ENCODE results near the gene MYH6. TPM values are rescaled to one million over a fixed set of nuclear protein-coding genes. Genes with fewer than 3 reads are reported as not detected.

The MYH6 gene

GRCh38 chr14:23335623-23336022 is 72.5 kb downstream of the MYH6 start:
- no peak overlapping the region for H3K27ac ChIP-seq (replicated peaks)
- no peak for TF ChIP-seq GABPA (IDR thresholded peaks at IDR 0.05; ENCODE audit: low read depth)
- no peaks in the 10 kb centered on the region for H3K27me3 ChIP-seq (ENCODE audit: insufficient read depth, poor library complexity, severe bottlenecking)
- no peak for DNase-seq (ENCODE audit: low read depth in 1 of 2, low spot score in 1 of 2)
- H3K4me3 ChIP-seq (replicated peaks; ENCODE audit: insufficient read depth, low read length) = no peak overlapping the region

Small RNA genes within 50 kb of the gene (microRNA-seq; reads per million reads assigned to microRNA genes)
- gene MIR208A = not detected
- gene MIR208B = not detected

Measured in HL-60 (cell line).